IPS-NIHi11 (cell line): Measurements from ENCODE around the gene C20orf202.

Experiments used
- DNase-seq: peaks from one replicate; pipeline ENCODE4 v3.0.0; 2012; ENCODE audit warnings: mixed read lengths, low spot score

The C20orf202 gene

GRCh38 chr20:1202762-1203504 lies at the start of gene C20orf202:
TSS of gene C20orf202 (plus strand) at chr20:1203454. CDS start at chr20:1203586, 132 bp downstream.
- no peak for DNase-seq

GRCh38 chr20:1154226-1154625 lies 49.0 kb upstream of the C20orf202 start:
- no peak for DNase-seq

GRCh38 chr20:1154691-1155090 lies 48.6 kb upstream of the C20orf202 start:
- no peak for DNase-seq

- DNase-seq: no peak
These were observed 47.9 kb upstream of the C20orf202 start for GRCh38 chr20:1155342-1155741.

- no peak for DNase-seq
These were observed 42.8 kb upstream of the C20orf202 start for GRCh38 chr20:1160496-1160895.

GRCh38 chr20:1160991-1161390 lies 42.3 kb upstream of the C20orf202 start:
- DNase-seq: no peak

- DNase-seq: no peak
These were observed 40.1 kb upstream of the C20orf202 start for GRCh38 chr20:1163105-1163504.

- no peak for DNase-seq
These were observed 39.6 kb upstream of the C20orf202 start for GRCh38 chr20:1163653-1164052.

GRCh38 chr20:1164871-1165270 lies 38.4 kb upstream of the C20orf202 start:
- DNase-seq: no peak

- no peak for DNase-seq
These were observed 37.7 kb upstream of the C20orf202 start for GRCh38 chr20:1165521-1165920.

GRCh38 chr20:1165941-1166340 lies 37.3 kb upstream of the C20orf202 start:
- DNase-seq: no peak

GRCh38 chr20:1166948-1167720 lies 36.1 kb upstream of the C20orf202 start:
- DNase-seq: no peak

- DNase-seq: no peak
These were observed 34.0 kb upstream of the C20orf202 start for GRCh38 chr20:1169224-1169623.

- DNase-seq: peak; percentile 85
These were observed 31.7 kb upstream of the C20orf202 start for GRCh38 chr20:1171461-1172093.

- DNase-seq: no peak
These were observed 29.6 kb upstream of the C20orf202 start for GRCh38 chr20:1173698-1174097.

- DNase-seq: no peak
These were observed 28.5 kb upstream of the C20orf202 start for GRCh38 chr20:1174787-1175186.

- peak; percentile 72 for DNase-seq
These were observed 25.6 kb upstream of the C20orf202 start for GRCh38 chr20:1177680-1178079.

GRCh38 chr20:1178103-1178502 lies 25.2 kb upstream of the C20orf202 start:
- no peak for DNase-seq

- DNase-seq: no peak
These were observed 24.6 kb upstream of the C20orf202 start for GRCh38 chr20:1178623-1179022.

- no peak for DNase-seq
These were observed 22.3 kb upstream of the C20orf202 start for GRCh38 chr20:1180949-1181348.

GRCh38 chr20:1182106-1182505 lies 21.1 kb upstream of the C20orf202 start:
- DNase-seq: no peak

GRCh38 chr20:1183153-1183552 lies 20.1 kb upstream of the C20orf202 start:
- DNase-seq: no peak

- no peak for DNase-seq
These were observed 19.0 kb upstream of the C20orf202 start for GRCh38 chr20:1184260-1184637.
